Thyroid gland (tissue), 4 donors: ENCODE measurements around the gene SMIM36.

Experiments used
- POLR2A ChIP-seq, 2 donors: fragments of 450-650 bp; IDR thresholded peaks; one replicate each; pipeline ENCODE4 v1.6.1; 2017; ENCODE audit warnings: antibody characterized with exemption in 2 of 2, mild to moderate bottlenecking in 2 of 2, moderate library complexity in 1 of 2
- TF ChIP-seq, protein P1 (sequence below), 6 experiments: fragments of 200-600 bp in 3 of 6; fragments of 450-650 bp in 3 of 6; sonication (generic) in 3 of 6; IDR thresholded peaks; one replicate each; pipeline ENCODE4 v1.5.1; 2016 to 2019; ENCODE audit warnings: antibody characterized with exemption in 6 of 6, mild to moderate bottlenecking in 2 of 6, inconsistent platforms in 1 of 6, moderate library complexity in 1 of 6

DNA sequence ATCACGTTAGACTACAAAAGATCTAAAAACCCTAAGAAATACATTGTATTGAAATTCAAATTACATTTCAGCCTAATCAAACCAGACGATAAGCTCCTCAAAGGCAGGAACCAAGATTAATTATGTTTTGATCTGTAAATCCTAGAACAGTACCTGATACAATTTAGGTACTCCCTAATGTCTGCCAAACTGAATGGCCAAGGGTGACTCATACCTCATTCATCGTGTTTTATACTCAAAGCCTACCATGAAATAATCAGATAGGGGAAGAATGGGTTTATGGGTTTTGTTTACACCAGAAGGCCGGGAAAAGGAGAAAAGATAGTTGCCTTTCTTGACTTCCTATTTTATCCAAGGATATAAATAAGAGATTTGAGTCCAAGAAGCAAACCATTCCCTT, 108.9 kb downstream of the SMIM36 start:
- TF ChIP-seq, protein P1, sequence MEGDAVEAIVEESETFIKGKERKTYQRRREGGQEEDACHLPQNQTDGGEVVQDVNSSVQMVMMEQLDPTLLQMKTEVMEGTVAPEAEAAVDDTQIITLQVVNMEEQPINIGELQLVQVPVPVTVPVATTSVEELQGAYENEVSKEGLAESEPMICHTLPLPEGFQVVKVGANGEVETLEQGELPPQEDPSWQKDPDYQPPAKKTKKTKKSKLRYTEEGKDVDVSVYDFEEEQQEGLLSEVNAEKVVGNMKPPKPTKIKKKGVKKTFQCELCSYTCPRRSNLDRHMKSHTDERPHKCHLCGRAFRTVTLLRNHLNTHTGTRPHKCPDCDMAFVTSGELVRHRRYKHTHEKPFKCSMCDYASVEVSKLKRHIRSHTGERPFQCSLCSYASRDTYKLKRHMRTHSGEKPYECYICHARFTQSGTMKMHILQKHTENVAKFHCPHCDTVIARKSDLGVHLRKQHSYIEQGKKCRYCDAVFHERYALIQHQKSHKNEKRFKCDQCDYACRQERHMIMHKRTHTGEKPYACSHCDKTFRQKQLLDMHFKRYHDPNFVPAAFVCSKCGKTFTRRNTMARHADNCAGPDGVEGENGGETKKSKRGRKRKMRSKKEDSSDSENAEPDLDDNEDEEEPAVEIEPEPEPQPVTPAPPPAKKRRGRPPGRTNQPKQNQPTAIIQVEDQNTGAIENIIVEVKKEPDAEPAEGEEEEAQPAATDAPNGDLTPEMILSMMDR (IDR thresholded peaks at IDR 0.05): no peak
- no peak for TF ChIP-seq POLR2A (IDR thresholded peaks at IDR 0.05)
